ENCODE measurements around the gene SPTLC3.

GRCh38 chr20:13012886-13013285, 4.1 kb downstream of the SPTLC3 start:
- TF ChIP-seq CTCF (IDR thresholded peaks at IDR 0.05) (no peak), POLR2A (IDR thresholded peaks at IDR 0.05) (no peak)
